Loucy (cell line): Measurements from ENCODE around the gene AIMP1.

Experiments used
- H2AFZ ChIP-seq: fragments of 200-600 bp; sonication (generic); 2 replicates; pipeline ENCODE4 v1.6.0; 2016; ENCODE audit warnings: antibody characterized with exemption, mild to moderate bottlenecking, low read length, moderate library complexity
- H3F3A ChIP-seq: fragments of 200-600 bp; 2 replicates; pipeline ENCODE4 v1.6.0; 2016; ENCODE audit warnings: antibody characterized with exemption, low read depth, mild to moderate bottlenecking
- H3K27me3 ChIP-seq: fragments of 200-600 bp; sonication (generic); 2 replicates; pipeline ENCODE4 v1.6.1; 2014; ENCODE audit warnings: low read length, mild to moderate bottlenecking; ENCODE audit not compliant: insufficient read depth, poor library complexity, severe bottlenecking
- H3K36me3 ChIP-seq: fragments of 200-600 bp; sonication (generic); 2 replicates; pipeline ENCODE4 v1.6.1; 2016; ENCODE audit warnings: low read length; ENCODE audit not compliant: insufficient read depth
- H3K4me1 ChIP-seq: fragments of 200-600 bp; sonication (generic); 2 replicates; pipeline ENCODE4 v1.5.1; 2014; ENCODE audit warnings: low read length, mild to moderate bottlenecking; ENCODE audit not compliant: insufficient read depth, poor library complexity, severe bottlenecking
- H3K4me2 ChIP-seq: fragments of 200-600 bp; sonication (generic); 2 replicates; pipeline ENCODE4 v1.6.0; 2014; ENCODE audit warnings: antibody characterized with exemption, low read length, low read depth, mild to moderate bottlenecking; ENCODE audit not compliant: poor library complexity, severe bottlenecking
- H3K4me3 ChIP-seq: fragments of 200-600 bp; sonication (generic); 2 replicates; pipeline ENCODE4 v1.5.1; 2014; ENCODE audit warnings: low read length, mild to moderate bottlenecking, mixed read lengths; ENCODE audit not compliant: poor library complexity, severe bottlenecking
- H3K79me2 ChIP-seq: fragments of 200-600 bp; sonication (generic); 2 replicates; pipeline ENCODE4 v1.6.1; 2014; ENCODE audit warnings: low read length; ENCODE audit not compliant: insufficient read depth
- H3K9ac ChIP-seq: fragments of 200-600 bp; sonication (generic); 2 replicates; pipeline ENCODE4 v1.6.0; 2014; ENCODE audit warnings: mild to moderate bottlenecking, low read depth, low read length, moderate library complexity; ENCODE audit not compliant: poor library complexity, severe bottlenecking
- H3K9me2 ChIP-seq: fragments of 200-600 bp; sonication (generic); replicated peaks from 2 replicates; pipeline ENCODE4 v1.6.1; 2016; ENCODE audit warnings: low read depth, low read length, mixed read lengths
- H3K9me3 ChIP-seq: fragments of 200-600 bp; sonication (generic); 2 replicates; pipeline ENCODE4 v1.6.1; 2014; ENCODE audit warnings: mild to moderate bottlenecking, antibody characterized with exemption, low read length, low read depth; ENCODE audit not compliant: insufficient read depth
- H4K20me1 ChIP-seq: fragments of 200-600 bp; sonication (generic); 2 replicates; pipeline ENCODE4 v1.6.0; 2014; ENCODE audit warnings: antibody characterized with exemption, low read length, mild to moderate bottlenecking; ENCODE audit not compliant: insufficient read depth, poor library complexity, severe bottlenecking
- EZH2phosphoT487 ChIP-seq: fragments of 200-600 bp; IDR thresholded peaks from 2 replicates; pipeline ENCODE4 v1.6.1; 2018; ENCODE audit warnings: antibody characterized with exemption, mild to moderate bottlenecking, moderate library complexity, borderline replicate concordance
- TF ChIP-seq, protein P1 (sequence below): fragments of 200-600 bp; sonication (generic); conservative IDR thresholded peaks from 2 replicates; pipeline ENCODE4 v1.5.1; 2014; ENCODE audit warnings: mild to moderate bottlenecking, antibody characterized with exemption, low read length

The AIMP1 gene

DNA sequence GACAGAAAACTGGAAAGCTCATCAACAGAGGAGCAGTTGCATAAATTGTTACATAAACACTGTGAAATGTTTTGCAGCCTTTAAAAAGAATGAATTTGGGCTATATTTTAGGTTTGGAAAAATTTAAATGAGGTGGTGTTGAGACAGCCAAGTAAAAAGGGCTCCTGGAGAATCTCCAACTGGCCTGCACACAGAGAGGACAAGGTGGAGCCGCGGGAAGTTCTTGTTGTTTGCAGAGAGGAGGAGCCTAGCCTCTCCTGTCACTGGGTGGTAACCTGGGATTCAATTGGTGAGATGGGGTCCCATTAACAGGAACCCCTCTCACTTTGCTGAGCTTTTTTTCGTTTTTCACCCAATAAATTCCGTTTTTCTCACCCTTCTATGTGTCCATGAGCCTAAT, 38.8 kb downstream of the AIMP1 start:
- Histone ChIP-seq H4K20me1 (peaks cover under 1% of the 10 kb centered on the region), H3K27me3 (no peaks in the 10 kb centered on the region), H3K36me3 (peaks cover 9% of the 10 kb centered on the region; the same call in 1 of the 2 replicates), H2AFZ (no peak overlapping the region), H3K4me1 (no peaks in the 10 kb centered on the region), H3K9me3 (no peaks in the 10 kb centered on the region), H3F3A (no peaks in the 10 kb centered on the region), H3K4me3 (no peak overlapping the region), H3K79me2 (no peaks in the 10 kb centered on the region), H3K9ac (no peak overlapping the region), H3K9me2 (no peaks in the 10 kb centered on the region), H3K4me2 (no peak overlapping the region)
- TF ChIP-seq, protein P1, sequence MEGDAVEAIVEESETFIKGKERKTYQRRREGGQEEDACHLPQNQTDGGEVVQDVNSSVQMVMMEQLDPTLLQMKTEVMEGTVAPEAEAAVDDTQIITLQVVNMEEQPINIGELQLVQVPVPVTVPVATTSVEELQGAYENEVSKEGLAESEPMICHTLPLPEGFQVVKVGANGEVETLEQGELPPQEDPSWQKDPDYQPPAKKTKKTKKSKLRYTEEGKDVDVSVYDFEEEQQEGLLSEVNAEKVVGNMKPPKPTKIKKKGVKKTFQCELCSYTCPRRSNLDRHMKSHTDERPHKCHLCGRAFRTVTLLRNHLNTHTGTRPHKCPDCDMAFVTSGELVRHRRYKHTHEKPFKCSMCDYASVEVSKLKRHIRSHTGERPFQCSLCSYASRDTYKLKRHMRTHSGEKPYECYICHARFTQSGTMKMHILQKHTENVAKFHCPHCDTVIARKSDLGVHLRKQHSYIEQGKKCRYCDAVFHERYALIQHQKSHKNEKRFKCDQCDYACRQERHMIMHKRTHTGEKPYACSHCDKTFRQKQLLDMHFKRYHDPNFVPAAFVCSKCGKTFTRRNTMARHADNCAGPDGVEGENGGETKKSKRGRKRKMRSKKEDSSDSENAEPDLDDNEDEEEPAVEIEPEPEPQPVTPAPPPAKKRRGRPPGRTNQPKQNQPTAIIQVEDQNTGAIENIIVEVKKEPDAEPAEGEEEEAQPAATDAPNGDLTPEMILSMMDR = no peak
- no peak for TF ChIP-seq EZH2phosphoT487

DNA sequence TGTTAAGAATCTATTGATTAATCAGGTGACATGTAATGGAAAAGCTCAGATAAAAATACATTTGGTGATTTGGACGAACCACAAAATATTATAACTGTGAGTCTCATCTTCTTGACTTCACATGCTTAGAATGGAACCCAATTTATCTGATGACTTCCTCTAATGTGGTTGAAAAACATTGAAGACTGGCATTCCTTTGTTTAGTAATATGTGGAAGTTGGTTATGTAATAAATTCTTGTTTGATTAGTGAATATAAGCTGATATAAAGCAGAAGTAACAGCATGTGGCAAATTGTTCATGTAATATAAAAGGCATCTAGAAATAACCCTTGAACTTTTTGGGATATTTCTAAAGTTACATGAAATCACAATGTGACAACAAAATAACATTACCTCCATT, 42.5 kb downstream of the AIMP1 start:
- no peaks in the 10 kb centered on the region for H3K36me3 ChIP-seq
- no peak overlapping the region for H3K9ac ChIP-seq
- H3K27me3 ChIP-seq = no peaks in the 10 kb centered on the region
- H3K4me3 ChIP-seq = no peak overlapping the region
- no peaks in the 10 kb centered on the region for H4K20me1 ChIP-seq
- no peak overlapping the region for H3K4me2 ChIP-seq
- H3K9me3 ChIP-seq = no peaks in the 10 kb centered on the region
- no peaks in the 10 kb centered on the region for H3K4me1 ChIP-seq
- H2AFZ ChIP-seq = no peak overlapping the region
- H3K9me2 ChIP-seq = no peaks in the 10 kb centered on the region
- no peaks in the 10 kb centered on the region for H3K79me2 ChIP-seq
- no peaks in the 10 kb centered on the region for H3F3A ChIP-seq
- TF ChIP-seq, protein P1 = no peak
- TF ChIP-seq EZH2phosphoT487 = no peak

DNA sequence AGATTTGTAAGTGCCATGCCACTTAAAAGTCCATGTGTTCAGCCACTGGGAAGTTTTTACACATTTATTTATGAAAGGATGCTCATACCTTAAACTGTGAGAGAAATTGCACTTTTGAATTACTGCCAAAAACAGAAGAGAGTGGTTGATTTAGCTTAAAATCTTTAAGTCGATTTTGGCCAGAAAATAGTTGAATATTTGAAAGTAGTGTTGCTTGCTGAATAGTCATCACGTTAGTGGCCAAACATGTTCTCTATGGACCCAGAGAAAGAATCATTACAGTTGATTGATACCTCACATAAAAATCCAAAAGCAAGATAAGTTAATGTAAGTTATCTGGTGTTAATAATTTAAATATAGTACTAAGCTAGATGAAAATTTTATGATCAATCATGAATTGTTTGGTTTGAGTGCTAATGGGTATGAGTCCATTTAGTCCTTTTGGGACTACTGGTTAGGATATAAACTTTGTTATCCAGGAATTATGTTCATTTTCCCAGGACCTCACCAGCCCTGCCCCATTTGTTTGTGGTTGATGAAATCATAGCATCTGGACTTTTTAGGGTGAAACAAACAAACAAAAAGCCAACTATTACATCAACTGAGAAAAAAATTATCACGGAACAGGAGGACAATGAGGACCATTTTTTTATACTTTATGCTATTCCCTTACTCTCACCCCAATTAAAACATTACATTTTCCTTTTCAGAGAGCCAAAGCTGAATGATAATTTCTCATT, 45.9 kb downstream of the AIMP1 start:
- no peaks in the 10 kb centered on the region for H3K27me3 ChIP-seq
- no peak overlapping the region for H3K4me2 ChIP-seq
- no peak overlapping the region for H3K9ac ChIP-seq
- no peaks in the 10 kb centered on the region for H3K4me1 ChIP-seq
- no peaks in the 10 kb centered on the region for H3F3A ChIP-seq
- TF ChIP-seq, protein P1 = no peak
- no peak for TF ChIP-seq EZH2phosphoT487
- H4K20me1 ChIP-seq = no peaks in the 10 kb centered on the region
- no peak overlapping the region for H3K4me3 ChIP-seq
- no peaks in the 10 kb centered on the region for H3K79me2 ChIP-seq
- H3K9me2 ChIP-seq = no peaks in the 10 kb centered on the region
- no peaks in the 10 kb centered on the region for H3K36me3 ChIP-seq
- H2AFZ ChIP-seq = no peak overlapping the region
- no peaks in the 10 kb centered on the region for H3K9me3 ChIP-seq
